Effector memory CD8-positive, alpha-beta T cell (primary cell): Measurements from ENCODE around the gene TPRN.
A peak's percentile ranks its signal among the peaks of the same experiment; 100 is the strongest.
"Not testable (repeated sequence)": the region's sequence is repeated elsewhere in the genome, so short reads cannot be mapped to it uniquely, and the experiment has no call there.

Source experiments
- ATAC-seq: fragments of 150-1000 bp; cut with Tn5 transposase; replicated peaks from 2 replicates; pipeline ENCODE4 v1.10.0; 2021; ENCODE audit warnings: mild to moderate bottlenecking, moderate library complexity
- DNase-seq, 3 experiments: peaks; one replicate each; pipeline ENCODE4 v3.0.0; 2021
- H3K27ac Mint-ChIP-seq, 2 donors: one replicate each; pipeline ENCODE4 v1.8.0; 2022; ENCODE audit warnings: mild to moderate bottlenecking in 2 of 2, mixed read lengths in 2 of 2, moderate library complexity in 2 of 2
- H3K27me3 Mint-ChIP-seq, 2 donors: one replicate each; pipeline ENCODE4 v1.8.0; 2022; ENCODE audit warnings: mixed read lengths in 2 of 2
- H3K36me3 Mint-ChIP-seq: one replicate; pipeline ENCODE4 v1.8.0; 2022; ENCODE audit warnings: mild to moderate bottlenecking, moderate library complexity, mixed read lengths; ENCODE audit not compliant: insufficient read depth
- H3K4me1 Mint-ChIP-seq, 2 donors: one replicate each; pipeline ENCODE4 v1.8.0; 2022; ENCODE audit warnings: low read depth in 2 of 2, mixed read lengths in 2 of 2
- H3K4me3 Mint-ChIP-seq, 2 donors: one replicate each; pipeline ENCODE4 v1.8.0; 2022; ENCODE audit warnings: mild to moderate bottlenecking in 2 of 2, mixed read lengths in 2 of 2, moderate library complexity in 2 of 2
- H3K9me3 Mint-ChIP-seq, 2 donors: one replicate each; pipeline ENCODE4 v1.8.0; 2022; ENCODE audit warnings: mixed read lengths in 2 of 2

Gene TPRN

DNA sequence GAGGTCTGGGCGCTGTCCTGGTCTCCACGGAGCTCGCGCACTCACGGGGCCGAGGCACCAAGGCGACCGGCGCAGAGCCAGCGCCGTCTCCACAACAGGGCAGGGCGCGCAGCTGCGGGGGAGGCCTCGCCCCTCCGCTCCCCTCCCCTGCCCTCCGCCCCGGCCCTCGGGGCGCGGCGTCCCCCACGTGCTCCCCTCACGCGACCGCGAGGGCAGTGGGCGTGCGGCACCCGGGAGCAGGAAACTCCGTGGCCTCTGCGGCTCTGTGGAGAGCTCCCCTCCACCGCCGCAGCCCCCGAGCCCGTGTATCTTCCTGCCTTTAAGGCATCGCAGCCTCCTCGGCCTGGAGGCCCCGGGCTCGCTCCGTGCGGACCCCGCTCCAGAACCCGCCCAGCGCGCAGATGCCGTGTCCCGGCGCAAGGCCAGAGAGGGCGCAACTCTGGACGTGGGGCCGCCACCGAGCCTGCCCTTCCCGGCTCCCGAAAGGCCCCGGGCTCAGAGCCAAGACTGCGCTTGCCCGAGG is 39.8 kb upstream of the TPRN start:
- H3K9me3 Mint-ChIP-seq: no peaks in the 10 kb centered on the region
- ATAC-seq (peak; percentile 40), DNase-seq (peak in 2 of 3 experiments; percentile 65 to 70)
- peak overlapping the region; percentile 91 to 97 for H3K27ac Mint-ChIP-seq
- H3K4me1 Mint-ChIP-seq: peaks cover 20 to 22% of the 10 kb centered on the region in 2 donors
- H3K4me3 Mint-ChIP-seq: peak overlapping the region; percentile 86 to 97
- H3K27me3 Mint-ChIP-seq: peaks cover 0 to 3% of the 10 kb centered on the region in 2 donors
- H3K36me3 Mint-ChIP-seq: peaks cover 38% of the 10 kb centered on the region

DNA sequence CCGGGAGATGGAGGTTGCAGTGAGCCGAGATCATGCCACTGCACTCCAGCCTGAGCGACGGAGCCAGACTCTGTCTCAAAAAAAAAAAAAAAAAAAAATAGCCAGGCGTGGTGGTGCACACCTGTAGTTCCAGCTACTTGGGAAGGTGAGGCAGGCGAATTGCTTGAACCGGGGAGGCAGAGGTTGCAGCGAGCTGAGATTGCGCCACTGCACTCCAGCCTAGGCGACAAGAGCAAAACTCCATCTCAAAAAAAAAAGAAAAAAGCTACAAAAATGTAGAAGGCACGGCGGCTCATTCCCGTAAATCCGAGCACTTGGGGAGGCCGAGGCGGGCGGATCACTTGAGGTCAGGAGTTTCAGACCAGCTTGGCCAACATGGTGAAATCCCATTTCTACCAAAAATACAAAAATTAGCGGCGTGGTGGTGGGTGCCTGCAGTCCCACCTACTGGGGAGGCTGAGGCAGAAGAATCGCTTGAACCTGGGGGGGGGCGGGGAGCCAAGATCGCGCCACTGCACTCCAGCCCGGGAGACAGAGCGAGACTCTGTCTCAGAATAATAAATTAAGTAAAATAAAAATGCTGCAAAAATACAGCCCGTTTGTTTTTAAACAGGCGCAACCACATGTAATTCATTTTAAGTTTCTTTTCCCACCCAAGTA is 39.1 kb upstream of the TPRN start:
- not testable (repeated sequence) for ATAC-seq, DNase-seq, H3K9me3 Mint-ChIP-seq
- H3K36me3 Mint-ChIP-seq: peaks cover 38% of the 10 kb centered on the region
- H3K4me3 Mint-ChIP-seq: peak overlapping the region; percentile 86 to 97
- peaks cover 23 to 26% of the 10 kb centered on the region in 2 donors for H3K4me1 Mint-ChIP-seq
- peaks cover 0 to 10% of the 10 kb centered on the region in 2 donors for H3K27me3 Mint-ChIP-seq
- peak overlapping the region in 1 of 2 donors; percentile 97 for H3K27ac Mint-ChIP-seq

DNA sequence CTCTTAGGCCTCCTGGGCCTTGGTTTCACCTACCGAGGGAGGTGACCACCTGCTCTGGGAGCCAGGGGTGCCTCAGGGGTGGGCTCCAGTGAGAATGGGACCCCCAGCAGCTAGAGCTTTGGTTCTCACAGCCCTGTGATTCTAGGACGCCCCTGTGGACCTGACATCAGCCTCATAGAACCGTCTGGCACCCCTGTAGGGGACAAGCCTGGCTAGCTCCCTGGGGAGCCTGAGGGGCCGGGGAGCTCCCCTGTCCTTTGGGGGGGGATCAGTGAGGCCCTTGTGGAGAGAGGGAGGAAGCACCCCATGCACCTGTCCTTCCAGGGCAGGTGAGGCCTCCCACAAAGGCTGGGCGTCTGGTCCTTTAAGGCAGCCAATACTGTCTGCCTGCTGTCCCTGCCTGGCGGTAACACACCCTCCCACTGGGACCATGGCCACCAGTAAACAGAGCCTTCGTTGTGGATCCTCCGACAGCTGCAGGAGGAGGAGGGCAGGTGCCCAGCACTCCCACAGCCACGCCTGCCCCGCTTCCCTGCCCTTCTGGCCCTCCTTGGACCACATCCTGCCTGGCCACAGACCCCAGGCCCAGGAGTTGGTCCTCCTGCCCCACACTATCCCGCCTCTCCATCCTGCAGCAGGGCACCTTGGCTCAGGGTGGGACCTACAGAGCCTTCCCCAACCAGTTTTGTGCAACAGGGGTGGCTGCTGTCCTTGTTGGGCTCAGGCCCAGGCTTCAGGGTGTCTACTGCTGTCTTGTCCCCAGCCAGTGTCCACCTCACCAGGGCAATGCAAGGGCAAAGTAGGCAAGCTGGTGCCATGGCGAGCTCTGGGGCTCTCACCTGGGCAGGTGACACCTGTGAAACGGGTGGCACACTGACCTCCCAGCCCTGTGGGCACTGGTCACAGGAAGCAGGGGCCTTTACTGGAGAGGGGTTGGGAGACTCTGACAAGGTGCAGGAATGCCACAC is 37.5 kb upstream of the TPRN start:
- Mint-ChIP-seq H3K4me1 (peaks cover 18 to 19% of the 10 kb centered on the region in 2 donors), H3K27ac (peak overlapping the region in 1 of 2 donors; percentile 82)

DNA sequence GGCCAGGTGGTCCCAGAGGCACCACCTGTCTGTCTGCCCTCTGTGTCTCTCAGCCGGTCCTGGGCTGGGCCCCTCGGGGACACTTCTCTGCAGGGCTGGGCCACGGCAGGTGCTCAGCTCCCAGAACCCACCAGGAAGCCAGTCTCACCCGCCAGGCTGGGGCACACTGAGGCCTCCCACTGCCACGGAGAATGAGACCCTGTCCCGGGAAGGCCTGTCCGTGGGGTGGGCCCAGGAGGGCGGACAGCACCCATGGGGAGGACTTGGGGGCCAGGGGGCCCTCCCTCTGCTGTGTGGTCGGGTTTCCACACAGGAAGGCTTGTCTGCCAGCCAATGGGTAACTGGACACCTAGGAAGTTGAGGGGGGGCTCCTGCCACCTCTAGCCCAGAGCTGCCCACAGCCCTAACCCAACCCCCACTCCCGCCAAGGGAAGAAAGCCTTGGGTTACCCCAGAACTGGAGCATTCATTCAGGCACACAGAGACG is 36.4 kb upstream of the TPRN start:
- Mint-ChIP-seq H3K36me3 (peaks cover 15% of the 10 kb centered on the region), H3K4me1 (peaks cover 11 to 16% of the 10 kb centered on the region in 2 donors), H3K27me3 (peaks cover 4 to 17% of the 10 kb centered on the region in 2 donors), H3K9me3 (no peaks in the 10 kb centered on the region), H3K4me3 (no peak overlapping the region), H3K27ac (no peak overlapping the region)
- DNase-seq (no peak), ATAC-seq (no peak)

More for the DNA sequence above, 37.5 kb upstream of the TPRN start:
- H3K27me3 Mint-ChIP-seq: peaks cover 0 to 14% of the 10 kb centered on the region in 2 donors
- ATAC-seq: no peak
- no peaks in the 10 kb centered on the region for H3K9me3 Mint-ChIP-seq
- DNase-seq: no peak
- peak overlapping the region in 1 of 2 donors; percentile 19 for H3K4me3 Mint-ChIP-seq
- peaks cover 26% of the 10 kb centered on the region for H3K36me3 Mint-ChIP-seq

DNA sequence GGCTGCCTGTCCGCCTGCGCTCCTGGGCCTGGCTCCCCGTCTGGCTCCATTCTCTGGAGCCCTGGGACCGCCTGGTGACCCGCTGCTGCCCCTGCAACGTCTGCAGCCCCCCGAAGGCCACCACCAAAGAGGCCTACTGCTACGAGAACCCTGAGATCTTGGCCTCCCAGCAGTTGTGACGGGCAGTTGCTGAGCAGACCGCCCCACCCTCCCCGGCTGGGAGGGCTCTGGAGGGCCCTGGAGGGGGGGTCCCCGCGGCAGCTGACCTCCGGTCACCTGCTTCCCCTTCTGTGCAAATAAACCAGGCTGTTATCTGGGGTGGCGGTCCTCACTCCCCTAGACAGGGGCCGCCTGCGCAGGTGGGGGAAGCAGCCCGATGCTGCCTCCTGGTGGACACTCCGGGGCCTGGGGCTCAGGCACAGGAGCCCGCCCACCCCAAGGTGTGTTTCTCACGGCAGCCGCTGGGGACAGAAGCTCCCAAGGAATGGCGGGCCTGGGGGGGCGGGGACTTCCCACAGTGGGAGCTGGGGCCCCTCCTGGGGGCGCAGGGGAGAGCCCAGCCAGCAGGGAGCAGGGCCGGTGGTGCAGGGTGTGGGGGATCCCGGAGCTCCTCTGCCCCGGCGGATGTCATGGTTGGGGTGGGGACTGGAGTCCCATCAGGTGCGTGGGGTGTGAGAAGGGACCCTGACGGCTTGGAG is 35.8 kb upstream of the TPRN start:
- Mint-ChIP-seq H3K4me1 (peaks cover 11 to 16% of the 10 kb centered on the region in 2 donors), H3K36me3 (peaks cover 11% of the 10 kb centered on the region), H3K27ac (no peak overlapping the region), H3K9me3 (no peaks in the 10 kb centered on the region), H3K27me3 (peaks cover 9 to 23% of the 10 kb centered on the region in 2 donors), H3K4me3 (no peak overlapping the region)
- DNase-seq (peak; percentile 87 to 89 (median 88)), ATAC-seq (peak; percentile 27)

DNA sequence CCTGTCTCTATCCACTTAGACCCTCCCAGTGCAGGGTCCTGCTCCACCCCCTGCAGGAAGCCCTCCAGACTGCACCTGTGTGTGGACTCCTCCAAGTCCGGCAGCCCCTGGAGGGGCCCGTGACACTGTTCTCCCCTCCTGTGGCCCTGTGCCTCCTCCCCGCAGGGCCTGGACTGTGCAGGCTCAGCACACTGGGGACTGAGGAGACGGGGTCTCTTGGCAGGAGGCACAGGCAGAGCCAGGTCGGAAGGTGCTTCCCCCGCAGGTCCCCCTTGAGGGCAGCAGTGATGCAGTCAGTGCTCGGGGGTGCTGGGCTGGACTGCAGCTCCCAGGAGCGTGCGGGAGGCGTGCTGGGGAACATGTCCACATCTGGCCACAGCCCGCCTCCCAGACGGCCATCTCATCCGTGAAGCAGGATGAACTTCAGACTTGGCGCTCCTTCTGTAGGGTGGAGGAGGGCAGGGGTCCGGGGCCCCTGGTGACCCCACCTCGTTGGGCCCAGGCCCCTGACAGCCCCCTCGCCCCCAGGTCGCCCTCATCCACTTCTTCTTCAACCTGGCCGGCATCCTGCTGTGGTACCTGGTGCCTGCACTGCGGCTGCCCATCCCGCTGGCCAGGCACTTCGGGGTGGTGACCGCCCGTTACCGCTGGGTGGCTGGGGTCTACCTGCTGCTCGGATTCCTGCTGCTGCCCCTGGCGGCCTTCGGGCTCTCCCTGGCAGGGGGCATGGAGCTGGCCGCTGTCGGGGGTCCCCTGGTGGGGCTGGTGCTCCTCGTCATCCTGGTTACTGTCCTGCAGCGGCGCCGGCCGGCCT is 35.1 kb upstream of the TPRN start:
- Mint-ChIP-seq H3K36me3 (peaks cover 4% of the 10 kb centered on the region), H3K4me1 (peaks cover 9 to 11% of the 10 kb centered on the region in 2 donors), H3K27ac (no peak overlapping the region), H3K4me3 (no peak overlapping the region), H3K9me3 (no peaks in the 10 kb centered on the region), H3K27me3 (peaks cover 9 to 28% of the 10 kb centered on the region in 2 donors)
- DNase-seq (no peak), ATAC-seq (no peak)

DNA sequence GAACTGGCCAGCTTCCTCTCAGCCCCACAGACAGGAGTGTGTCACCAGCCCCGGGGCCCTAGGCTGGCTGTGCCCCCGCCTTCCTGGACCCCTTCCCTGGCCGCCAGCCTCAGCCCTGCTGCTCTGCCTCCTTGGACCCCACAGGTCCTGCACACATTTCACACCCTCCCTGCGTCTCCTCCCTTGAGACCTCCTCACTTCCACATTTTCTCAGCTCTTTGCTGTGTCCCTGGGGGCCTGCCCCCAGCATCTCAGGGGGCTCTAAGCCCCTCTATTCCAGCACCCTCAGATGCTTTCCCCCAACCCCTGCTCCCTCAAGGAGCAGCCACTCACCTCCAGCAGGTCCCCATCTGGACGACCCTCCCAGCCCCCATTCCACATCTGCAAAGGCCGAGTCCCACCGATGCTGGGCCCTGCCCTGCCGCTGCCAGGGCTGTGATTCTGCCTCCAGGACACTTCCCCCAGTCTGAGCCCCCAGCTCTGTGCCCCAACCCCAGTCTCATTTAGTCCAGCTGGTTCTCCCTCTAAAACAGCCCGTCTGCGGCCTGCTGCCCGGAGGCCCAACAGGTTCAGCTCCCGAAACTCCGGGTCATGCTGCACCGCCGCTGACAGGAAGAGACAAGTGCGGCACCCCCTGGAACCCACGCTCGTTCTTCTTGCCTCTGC is 34.4 kb upstream of the TPRN start:
- no peaks in the 10 kb centered on the region for H3K9me3 Mint-ChIP-seq
- ATAC-seq: no peak
- peaks cover 4% of the 10 kb centered on the region for H3K36me3 Mint-ChIP-seq
- H3K27ac Mint-ChIP-seq: no peak overlapping the region
- no peak for DNase-seq
- H3K4me3 Mint-ChIP-seq: no peak overlapping the region
- peaks cover 9 to 11% of the 10 kb centered on the region in 2 donors for H3K4me1 Mint-ChIP-seq
- H3K27me3 Mint-ChIP-seq: peaks cover 9 to 28% of the 10 kb centered on the region in 2 donors

DNA sequence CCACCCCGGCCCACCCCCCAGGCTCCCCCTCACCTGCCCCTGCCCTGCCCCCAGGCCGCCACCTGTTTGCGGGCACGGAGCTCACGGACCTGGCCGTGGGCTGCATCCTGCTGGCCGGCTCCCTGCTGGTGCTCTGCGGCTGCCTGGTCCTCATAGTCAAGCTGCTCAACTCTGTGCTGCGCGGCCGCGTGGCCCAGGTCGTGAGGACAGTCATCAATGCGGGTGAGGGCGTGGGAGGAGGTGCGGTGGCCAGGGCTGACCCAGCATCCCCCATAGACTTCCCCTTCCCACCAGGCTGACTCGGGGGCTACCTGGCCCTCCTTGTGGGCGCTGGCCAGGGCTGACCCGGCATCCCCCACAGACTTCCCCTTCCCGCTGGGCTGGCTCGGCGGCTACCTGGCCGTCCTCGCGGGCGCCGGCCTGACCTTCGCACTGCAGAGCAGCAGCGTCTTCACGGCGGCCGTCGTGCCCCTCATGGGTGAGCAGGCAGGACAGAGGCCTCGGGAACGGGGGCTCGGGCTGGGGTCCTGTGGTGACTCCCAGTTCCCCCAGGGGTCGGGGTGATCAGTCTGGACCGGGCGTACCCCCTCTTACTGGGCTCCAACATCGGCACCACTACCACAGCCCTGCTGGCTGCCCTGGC is 33.6 kb upstream of the TPRN start:
- no peaks in the 10 kb centered on the region for H3K36me3 Mint-ChIP-seq
- no peaks in the 10 kb centered on the region for H3K9me3 Mint-ChIP-seq
- DNase-seq (no peak), ATAC-seq (no peak)
- peaks cover 7 to 11% of the 10 kb centered on the region in 2 donors for H3K4me1 Mint-ChIP-seq
- H3K27ac Mint-ChIP-seq: no peak overlapping the region
- H3K27me3 Mint-ChIP-seq: peaks cover 9 to 28% of the 10 kb centered on the region in 2 donors
- no peak overlapping the region for H3K4me3 Mint-ChIP-seq

DNA sequence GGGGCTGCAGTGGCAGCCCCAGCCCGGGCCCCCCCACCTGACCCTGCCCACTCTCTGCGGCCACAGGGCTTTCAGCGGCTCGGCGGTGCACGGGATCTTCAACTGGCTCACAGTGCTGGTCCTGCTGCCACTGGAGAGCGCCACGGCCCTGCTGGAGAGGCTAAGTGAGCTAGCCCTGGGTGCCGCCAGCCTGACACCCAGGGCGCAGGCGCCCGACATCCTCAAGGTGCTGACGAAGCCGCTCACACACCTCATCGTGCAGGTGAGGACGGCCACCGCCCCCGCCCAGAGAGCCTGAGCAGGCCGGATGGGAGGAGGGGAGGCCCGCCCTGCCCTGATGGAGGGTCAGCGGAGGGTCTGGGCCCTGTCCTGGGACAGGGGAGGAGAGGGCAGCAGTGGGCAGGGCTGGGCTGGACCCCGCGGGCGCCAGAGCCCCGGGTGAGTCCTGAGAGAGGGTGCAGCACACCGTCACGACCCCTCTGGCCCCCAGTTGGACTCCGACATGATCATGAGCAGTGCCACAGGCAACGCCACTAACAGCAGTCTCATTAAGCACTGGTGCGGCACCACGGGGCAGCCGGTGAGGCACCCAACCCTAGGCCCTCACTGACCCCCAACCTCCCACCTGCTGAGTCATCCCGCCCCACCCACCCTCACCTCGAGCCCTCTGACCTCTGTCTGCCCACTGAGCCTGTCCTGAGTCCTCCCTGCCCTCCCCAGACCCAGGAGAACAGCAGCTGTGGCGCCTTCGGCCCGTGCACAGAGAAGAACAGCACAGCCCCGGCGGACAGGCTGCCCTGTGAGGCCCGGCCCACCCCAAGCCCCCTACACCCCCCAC is 32.8 kb upstream of the TPRN start:
- Mint-ChIP-seq H3K4me1 (peaks cover 2 to 7% of the 10 kb centered on the region in 2 donors), H3K27me3 (peaks cover 9 to 28% of the 10 kb centered on the region in 2 donors), H3K4me3 (no peak overlapping the region), H3K36me3 (no peaks in the 10 kb centered on the region), H3K9me3 (no peaks in the 10 kb centered on the region), H3K27ac (no peak overlapping the region)
- DNase-seq: no peak
- no peak for ATAC-seq

DNA sequence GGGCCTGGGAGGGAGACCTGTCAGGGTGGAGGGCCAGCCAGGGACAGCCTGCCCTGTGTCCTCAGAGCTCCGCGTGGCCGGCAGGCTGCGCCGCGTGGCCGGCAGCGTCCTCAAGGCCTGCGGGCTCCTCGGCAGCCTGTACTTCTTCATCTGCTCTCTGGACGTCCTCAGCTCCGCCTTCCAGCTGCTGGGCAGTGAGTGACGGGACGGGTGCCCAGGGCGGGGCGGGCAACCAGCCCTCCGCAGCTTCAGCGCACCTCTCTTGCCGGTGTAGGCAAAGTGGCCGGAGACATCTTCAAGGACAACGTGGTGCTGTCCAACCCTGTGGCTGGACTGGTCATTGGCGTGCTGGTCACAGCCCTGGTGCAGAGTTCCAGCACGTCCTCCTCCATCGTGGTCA is 32.0 kb upstream of the TPRN start:
- H3K4me1 Mint-ChIP-seq: peaks cover 4 to 10% of the 10 kb centered on the region in 2 donors
- DNase-seq: no peak
- H3K36me3 Mint-ChIP-seq: no peaks in the 10 kb centered on the region
- no peak for ATAC-seq
- H3K27ac Mint-ChIP-seq: no peak overlapping the region
- H3K27me3 Mint-ChIP-seq: peaks cover 13 to 34% of the 10 kb centered on the region in 2 donors
- H3K4me3 Mint-ChIP-seq: no peak overlapping the region
- H3K9me3 Mint-ChIP-seq: no peaks in the 10 kb centered on the region

DNA sequence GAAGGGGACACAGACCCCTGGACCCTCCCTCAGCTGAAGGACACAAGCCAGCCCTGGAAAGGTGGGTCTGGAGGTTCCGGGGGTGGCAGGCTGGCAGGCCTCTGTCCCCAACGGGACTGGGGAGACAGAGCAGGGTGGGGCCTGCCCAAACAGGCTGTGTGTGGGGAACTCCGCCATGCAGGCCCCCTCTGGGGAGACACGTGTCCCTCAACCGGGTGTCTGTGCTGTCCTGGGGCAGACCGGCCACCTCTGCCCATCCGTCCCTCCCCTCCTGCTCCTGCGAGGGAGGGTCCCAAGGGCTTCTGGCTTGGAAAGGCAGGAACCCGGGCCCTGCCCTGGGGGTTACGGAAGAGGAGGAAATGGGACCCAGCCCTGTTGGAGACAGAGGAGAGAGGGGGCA is 31.6 kb upstream of the TPRN start:
- H3K4me1 Mint-ChIP-seq: peaks cover 4 to 11% of the 10 kb centered on the region in 2 donors
- peaks cover 16 to 38% of the 10 kb centered on the region in 2 donors for H3K27me3 Mint-ChIP-seq
- no peak for ATAC-seq
- no peaks in the 10 kb centered on the region for H3K9me3 Mint-ChIP-seq
- H3K27ac Mint-ChIP-seq: no peak overlapping the region
- H3K36me3 Mint-ChIP-seq: no peaks in the 10 kb centered on the region
- DNase-seq: no peak
- H3K4me3 Mint-ChIP-seq: no peak overlapping the region
